ENCODE data around the gene WWOX.

Gene WWOX

GRCh38 chr16:78194948-78195347 lies 95.5 kb downstream of the WWOX start:
- no peak for DNase-seq (ENCODE audit: low spot score)

GRCh38 chr16:78195797-78196196 lies 96.3 kb downstream of the WWOX start:
- no peak for DNase-seq (ENCODE audit: low spot score)

- DNase-seq (ENCODE audit: low spot score) = no peak
These were observed 97.0 kb downstream of the WWOX start for GRCh38 chr16:78196502-78196901.

- no peak for DNase-seq (ENCODE audit: low spot score)
These were observed 98.8 kb downstream of the WWOX start for GRCh38 chr16:78198288-78198687.

GRCh38 chr16:78199325-78200022 lies 100.0 kb downstream of the WWOX start:
- DNase-seq (ENCODE audit: low spot score) = no peak

- no peak for DNase-seq (ENCODE audit: low spot score)
These were observed 100.6 kb downstream of the WWOX start for GRCh38 chr16:78200023-78200389.

GRCh38 chr16:78200623-78201096 lies 101.2 kb downstream of the WWOX start:
- DNase-seq (ENCODE audit: low spot score) = no peak

GRCh38 chr16:78205506-78205905 lies 106.1 kb downstream of the WWOX start:
- DNase-seq (ENCODE audit: low spot score) = no peak

- DNase-seq (ENCODE audit: low spot score) = no peak
These were observed 107.3 kb downstream of the WWOX start for GRCh38 chr16:78206623-78207223.

- no peak for DNase-seq (ENCODE audit: low spot score)
These were observed 110.7 kb downstream of the WWOX start for GRCh38 chr16:78209951-78210661.

- no peak for DNase-seq (ENCODE audit: low spot score)
These were observed 111.7 kb downstream of the WWOX start for GRCh38 chr16:78211020-78211599.

- DNase-seq (ENCODE audit: low spot score) = no peak
These were observed 112.5 kb downstream of the WWOX start for GRCh38 chr16:78211946-78212345.

- DNase-seq (ENCODE audit: low spot score) = no peak
These were observed 113.2 kb downstream of the WWOX start for GRCh38 chr16:78212674-78213073.

GRCh38 chr16:78213751-78214150 lies 114.3 kb downstream of the WWOX start:
- DNase-seq (ENCODE audit: low spot score) = no peak

- no peak for DNase-seq (ENCODE audit: low spot score)
These were observed 115.8 kb downstream of the WWOX start for GRCh38 chr16:78215222-78215621.

GRCh38 chr16:78216166-78216745 lies 116.8 kb downstream of the WWOX start:
- DNase-seq (ENCODE audit: low spot score) = no peak

- no peak for DNase-seq (ENCODE audit: low spot score)
These were observed 117.8 kb downstream of the WWOX start for GRCh38 chr16:78217276-78217675.

GRCh38 chr16:78218279-78218678 lies 118.8 kb downstream of the WWOX start:
- no peak for DNase-seq (ENCODE audit: low spot score)

- DNase-seq (ENCODE audit: low spot score) = no peak
These were observed 119.6 kb downstream of the WWOX start for GRCh38 chr16:78218856-78219651.

- no peak for DNase-seq (ENCODE audit: low spot score)
These were observed 121.1 kb downstream of the WWOX start for GRCh38 chr16:78220571-78220970.

GRCh38 chr16:78221892-78222291 lies 122.4 kb downstream of the WWOX start:
- no peak for DNase-seq (ENCODE audit: low spot score)

- DNase-seq (ENCODE audit: low spot score) = no peak
These were observed 124.9 kb downstream of the WWOX start for GRCh38 chr16:78224342-78224741.
